ENCODE measurements around the gene PERM1. TPM values are rescaled to one million over a fixed set of nuclear protein-coding genes. Genes with fewer than 3 reads are reported as not detected.
A peak's percentile ranks its signal among the peaks of the same experiment; 100 is the strongest.

PERM1 gene
- total and polyA plus RNA-seq, 9 of the 15 experiments (the other 6 are each of a cell fraction or from before 2014, with no cell fraction given), result not detected

DNA sequence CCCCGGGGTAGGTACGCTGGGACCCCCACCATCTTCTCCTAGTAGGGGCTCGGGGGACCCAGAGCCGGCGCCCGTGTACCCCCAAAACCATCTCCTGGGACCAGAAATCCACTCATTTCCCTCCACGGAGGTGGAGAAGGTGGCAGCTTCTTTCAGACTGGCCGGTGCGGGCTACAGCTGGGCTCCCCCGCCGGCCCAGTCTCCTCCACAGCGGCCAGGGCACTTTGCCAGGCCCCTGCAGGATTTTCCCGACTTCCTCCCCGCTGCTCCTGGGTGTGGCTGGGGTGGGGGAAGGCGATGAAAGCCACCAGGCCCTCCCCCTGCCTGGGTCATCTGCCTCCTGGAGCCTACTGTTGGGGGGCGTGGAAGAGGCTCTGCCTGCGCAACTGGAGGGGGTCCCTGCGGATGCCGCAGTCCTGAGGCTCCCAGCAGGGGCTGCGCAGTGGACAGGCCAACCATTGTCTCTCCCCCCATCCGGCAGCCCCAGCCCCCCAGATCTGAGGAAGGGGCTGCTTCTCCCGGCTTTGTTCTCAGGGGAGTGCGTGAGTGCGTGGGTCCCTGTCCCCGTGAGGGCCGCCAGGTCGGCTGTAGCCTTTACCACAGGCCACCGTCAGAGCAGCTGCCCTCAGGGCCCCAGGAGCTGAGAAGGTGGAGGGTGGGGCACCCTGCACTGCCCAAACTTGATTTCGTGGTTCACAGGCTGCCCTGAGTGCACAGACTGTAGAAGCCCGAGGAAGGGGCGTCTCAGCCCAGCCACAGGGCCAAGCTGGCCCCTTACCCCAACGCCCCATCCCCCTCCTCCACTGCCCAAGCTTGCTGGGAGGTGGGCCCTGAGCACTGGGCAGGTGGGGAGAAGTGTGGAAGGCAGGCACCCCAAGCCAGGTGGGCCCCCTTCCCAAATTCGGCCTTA lies 39.4 kb upstream of the PERM1 start (continued):
- TF ChIP-seq, protein P1, sequence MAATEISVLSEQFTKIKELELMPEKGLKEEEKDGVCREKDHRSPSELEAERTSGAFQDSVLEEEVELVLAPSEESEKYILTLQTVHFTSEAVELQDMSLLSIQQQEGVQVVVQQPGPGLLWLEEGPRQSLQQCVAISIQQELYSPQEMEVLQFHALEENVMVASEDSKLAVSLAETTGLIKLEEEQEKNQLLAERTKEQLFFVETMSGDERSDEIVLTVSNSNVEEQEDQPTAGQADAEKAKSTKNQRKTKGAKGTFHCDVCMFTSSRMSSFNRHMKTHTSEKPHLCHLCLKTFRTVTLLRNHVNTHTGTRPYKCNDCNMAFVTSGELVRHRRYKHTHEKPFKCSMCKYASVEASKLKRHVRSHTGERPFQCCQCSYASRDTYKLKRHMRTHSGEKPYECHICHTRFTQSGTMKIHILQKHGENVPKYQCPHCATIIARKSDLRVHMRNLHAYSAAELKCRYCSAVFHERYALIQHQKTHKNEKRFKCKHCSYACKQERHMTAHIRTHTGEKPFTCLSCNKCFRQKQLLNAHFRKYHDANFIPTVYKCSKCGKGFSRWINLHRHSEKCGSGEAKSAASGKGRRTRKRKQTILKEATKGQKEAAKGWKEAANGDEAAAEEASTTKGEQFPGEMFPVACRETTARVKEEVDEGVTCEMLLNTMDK (IDR thresholded peaks at IDR 0.05; ENCODE audit: borderline replicate concordance, insufficient read depth, low read depth, low read length, poor library complexity, severe bottlenecking), result no peak
- TF ChIP-seq SPI1 (IDR thresholded peaks at IDR 0.05; ENCODE audit: borderline replicate concordance, low read depth, low read length) (peak; percentile 88), GABPB1 (CRISPR knock-in tag; IDR thresholded peaks at IDR 0.05) (0 out of 2 replicates have a peak, but pooled peaks have one; percentile 2), SAFB2 (IDR thresholded peaks at IDR 0.05; ENCODE audit: borderline replicate concordance, low read depth, low read length, severe bottlenecking) (no peak), ZNF584 (CRISPR knock-in tag; IDR thresholded peaks at IDR 0.05; ENCODE audit: low read depth) (no peak), CXXC5 (CRISPR knock-in tag; IDR thresholded peaks at IDR 0.05) (peak; percentile 56), RCOR1 (IDR thresholded peaks at IDR 0.05; ENCODE audit: borderline replicate concordance in 1 of 2, low read depth in 2 of 2, low read length in 2 of 2) (0 out of 4 replicates have a peak, but pooled peaks of 1 of the 2 experiments have one; percentile 68), NEUROD1 (IDR thresholded peaks at IDR 0.05; ENCODE audit: borderline replicate concordance, low read depth, low read length, partially characterized antibody) (peak; percentile 51), ZNF561 (CRISPR knock-in tag; conservative IDR thresholded peaks at IDR 0.05) (no peak), KLF6 (CRISPR knock-in tag; IDR thresholded peaks at IDR 0.05; ENCODE audit: borderline replicate concordance) (0 out of 2 replicates have a peak, but pooled peaks have one; percentile 44), SMAD4 (CRISPR knock-in tag; conservative IDR thresholded peaks at IDR 0.05) (peak; percentile 65), MCM2 (IDR thresholded peaks at IDR 0.05; ENCODE audit: low read depth) (no peak)
- TF ChIP-seq, protein P2, sequence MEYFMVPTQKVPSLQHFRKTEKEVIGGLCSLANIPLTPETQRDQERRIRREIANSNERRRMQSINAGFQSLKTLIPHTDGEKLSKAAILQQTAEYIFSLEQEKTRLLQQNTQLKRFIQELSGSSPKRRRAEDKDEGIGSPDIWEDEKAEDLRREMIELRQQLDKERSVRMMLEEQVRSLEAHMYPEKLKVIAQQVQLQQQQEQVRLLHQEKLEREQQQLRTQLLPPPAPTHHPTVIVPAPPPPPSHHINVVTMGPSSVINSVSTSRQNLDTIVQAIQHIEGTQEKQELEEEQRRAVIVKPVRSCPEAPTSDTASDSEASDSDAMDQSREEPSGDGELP (CRISPR knock-in tag; IDR thresholded peaks at IDR 0.05; ENCODE audit: borderline replicate concordance), result peak; percentile 88
- TF ChIP-seq, protein P3, sequence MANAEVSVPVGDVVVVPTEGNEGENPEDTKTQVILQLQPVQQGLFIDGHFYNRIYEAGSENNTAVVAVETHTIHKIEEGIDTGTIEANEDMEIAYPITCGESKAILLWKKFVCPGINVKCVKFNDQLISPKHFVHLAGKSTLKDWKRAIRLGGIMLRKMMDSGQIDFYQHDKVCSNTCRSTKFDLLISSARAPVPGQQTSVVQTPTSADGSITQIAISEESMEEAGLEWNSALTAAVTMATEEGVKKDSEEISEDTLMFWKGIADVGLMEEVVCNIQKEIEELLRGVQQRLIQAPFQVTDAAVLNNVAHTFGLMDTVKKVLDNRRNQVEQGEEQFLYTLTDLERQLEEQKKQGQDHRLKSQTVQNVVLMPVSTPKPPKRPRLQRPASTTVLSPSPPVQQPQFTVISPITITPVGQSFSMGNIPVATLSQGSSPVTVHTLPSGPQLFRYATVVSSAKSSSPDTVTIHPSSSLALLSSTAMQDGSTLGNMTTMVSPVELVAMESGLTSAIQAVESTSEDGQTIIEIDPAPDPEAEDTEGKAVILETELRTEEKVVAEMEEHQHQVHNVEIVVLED (CRISPR knock-in tag; IDR thresholded peaks at IDR 0.05), result no peak
- TF ChIP-seq, protein P4, sequence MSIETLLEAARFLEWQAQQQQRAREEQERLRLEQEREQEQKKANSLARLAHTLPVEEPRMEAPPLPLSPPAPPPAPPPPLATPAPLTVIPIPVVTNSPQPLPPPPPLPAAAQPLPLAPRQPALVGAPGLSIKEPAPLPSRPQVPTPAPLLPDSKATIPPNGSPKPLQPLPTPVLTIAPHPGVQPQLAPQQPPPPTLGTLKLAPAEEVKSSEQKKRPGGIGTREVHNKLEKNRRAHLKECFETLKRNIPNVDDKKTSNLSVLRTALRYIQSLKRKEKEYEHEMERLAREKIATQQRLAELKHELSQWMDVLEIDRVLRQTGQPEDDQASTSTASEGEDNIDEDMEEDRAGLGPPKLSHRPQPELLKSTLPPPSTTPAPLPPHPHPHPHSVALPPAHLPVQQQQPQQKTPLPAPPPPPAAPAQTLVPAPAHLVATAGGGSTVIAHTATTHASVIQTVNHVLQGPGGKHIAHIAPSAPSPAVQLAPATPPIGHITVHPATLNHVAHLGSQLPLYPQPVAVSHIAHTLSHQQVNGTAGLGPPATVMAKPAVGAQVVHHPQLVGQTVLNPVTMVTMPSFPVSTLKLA (conservative IDR thresholded peaks at IDR 0.05), result peak in 1 of 2 experiments; percentile 53; a peak in 3 of 4 replicates
- TF ChIP-seq, protein P5, sequence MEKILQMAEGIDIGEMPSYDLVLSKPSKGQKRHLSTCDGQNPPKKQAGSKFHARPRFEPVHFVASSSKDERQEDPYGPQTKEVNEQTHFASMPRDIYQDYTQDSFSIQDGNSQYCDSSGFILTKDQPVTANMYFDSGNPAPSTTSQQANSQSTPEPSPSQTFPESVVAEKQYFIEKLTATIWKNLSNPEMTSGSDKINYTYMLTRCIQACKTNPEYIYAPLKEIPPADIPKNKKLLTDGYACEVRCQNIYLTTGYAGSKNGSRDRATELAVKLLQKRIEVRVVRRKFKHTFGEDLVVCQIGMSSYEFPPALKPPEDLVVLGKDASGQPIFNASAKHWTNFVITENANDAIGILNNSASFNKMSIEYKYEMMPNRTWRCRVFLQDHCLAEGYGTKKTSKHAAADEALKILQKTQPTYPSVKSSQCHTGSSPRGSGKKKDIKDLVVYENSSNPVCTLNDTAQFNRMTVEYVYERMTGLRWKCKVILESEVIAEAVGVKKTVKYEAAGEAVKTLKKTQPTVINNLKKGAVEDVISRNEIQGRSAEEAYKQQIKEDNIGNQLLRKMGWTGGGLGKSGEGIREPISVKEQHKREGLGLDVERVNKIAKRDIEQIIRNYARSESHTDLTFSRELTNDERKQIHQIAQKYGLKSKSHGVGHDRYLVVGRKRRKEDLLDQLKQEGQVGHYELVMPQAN (IDR thresholded peaks at IDR 0.05; ENCODE audit: borderline replicate concordance), result peak; percentile 51

Data from K562 (cell line).